OCI-LY1 (cell line): ENCODE results near the gene RAD51B.

Experiments
- H2AFZ ChIP-seq: fragments of 200-600 bp; sonication (generic), shearing (Covaris generic); 2 replicates; pipeline ENCODE4 v1.6.0; 2014; ENCODE audit warnings: antibody characterized with exemption, mild to moderate bottlenecking, low read length
- H3F3A ChIP-seq: fragments of 200-600 bp; sonication (generic), shearing (Covaris generic); 2 replicates; pipeline ENCODE4 v1.6.0; 2014; ENCODE audit warnings: mild to moderate bottlenecking, antibody characterized with exemption, low read length, moderate library complexity; ENCODE audit not compliant: insufficient read depth
- H3K27ac ChIP-seq: fragments of 200-600 bp; sonication (generic); 2 replicates; pipeline ENCODE4 v1.5.1; 2014; ENCODE audit warnings: low read length, mixed run types, mild to moderate bottlenecking, low read depth; ENCODE audit not compliant: poor library complexity, severe bottlenecking
- H3K27me3 ChIP-seq: fragments of 200-600 bp; sonication (generic); 2 replicates; pipeline ENCODE4 v1.6.0; 2014; ENCODE audit warnings: antibody characterized with exemption, mild to moderate bottlenecking, low read length, moderate library complexity; ENCODE audit not compliant: insufficient read depth
- H3K36me3 ChIP-seq: fragments of 200-600 bp; sonication (generic); 2 replicates; pipeline ENCODE4 v1.6.1; 2014; ENCODE audit warnings: mild to moderate bottlenecking, antibody characterized with exemption, low read length, moderate library complexity, mixed read lengths; ENCODE audit not compliant: insufficient read depth
- H3K4me1 ChIP-seq: fragments of 200-600 bp; sonication (generic); 2 replicates; pipeline ENCODE4 v1.5.1; 2014; ENCODE audit warnings: mild to moderate bottlenecking, low read length, moderate library complexity; ENCODE audit not compliant: insufficient read depth, severe bottlenecking
- H3K4me2 ChIP-seq: fragments of 200-600 bp; sonication (generic), shearing (Covaris generic); 2 replicates; pipeline ENCODE4 v1.6.1; 2014; ENCODE audit warnings: low read length
- H3K4me3 ChIP-seq: fragments of 200-600 bp; sonication (generic); 2 replicates; pipeline ENCODE4 v1.5.1; 2014; ENCODE audit warnings: low read length, low read depth, mild to moderate bottlenecking, mixed read lengths; ENCODE audit not compliant: poor library complexity, severe bottlenecking
- H3K79me2 ChIP-seq: fragments of 200-600 bp; shearing (Covaris generic); 2 replicates; pipeline ENCODE4 v1.6.1; 2016; ENCODE audit warnings: mixed run types, low read length, mixed read lengths; ENCODE audit not compliant: insufficient read depth
- H3K9ac ChIP-seq: fragments of 200-600 bp; sonication (generic), shearing (Covaris generic); 2 replicates; pipeline ENCODE4 v1.6.1; 2014; ENCODE audit warnings: mild to moderate bottlenecking, low read length, mixed read lengths
- H3K9me2 ChIP-seq: fragments of 200-600 bp; sonication (generic), shearing (Covaris generic); 2 replicates; pipeline ENCODE4 v1.6.1; 2014; ENCODE audit warnings: low read depth, mild to moderate bottlenecking, low read length, mixed read lengths
- H3K9me3 ChIP-seq: fragments of 200-600 bp; shearing (Covaris generic); 2 replicates; pipeline ENCODE4 v1.6.1; 2014; ENCODE audit warnings: low read length, mixed read lengths
- H4K20me1 ChIP-seq: fragments of 200-600 bp; sonication (generic), shearing (Covaris generic); 2 replicates; pipeline ENCODE4 v1.6.0; 2016; ENCODE audit warnings: mild to moderate bottlenecking, low read length; ENCODE audit not compliant: insufficient read depth
- CTCF ChIP-seq: fragments of 200-600 bp; sonication (generic), shearing (Covaris generic); IDR thresholded peaks from 2 replicates; pipeline ENCODE4 v1.5.1; 2017; ENCODE audit warnings: mild to moderate bottlenecking, antibody characterized with exemption, low read length, moderate library complexity, mixed read lengths
- EZH2 ChIP-seq: fragments of 200-600 bp; sonication (generic), shearing (Covaris generic); IDR thresholded peaks from 2 replicates; pipeline ENCODE4 v1.8.0; 2017; ENCODE audit warnings: borderline replicate concordance, mixed run types, mild to moderate bottlenecking, antibody characterized with exemption, low read length, moderate library complexity, mixed read lengths

RAD51B gene

GRCh38 chr14:68236582-68237458, 417.2 kb downstream of the RAD51B start:
- Histone ChIP-seq H3K27ac (no peak overlapping the region), H4K20me1 (no peaks in the 10 kb centered on the region), H3K27me3 (no peaks in the 10 kb centered on the region), H2AFZ (no peak overlapping the region), H3K4me2 (no peak overlapping the region), H3K79me2 (no peaks in the 10 kb centered on the region), H3K9me2 (no peaks in the 10 kb centered on the region), H3K9ac (no peak overlapping the region), H3F3A (no peaks in the 10 kb centered on the region), H3K9me3 (no peaks in the 10 kb centered on the region), H3K36me3 (no peaks in the 10 kb centered on the region), H3K4me3 (no peak overlapping the region), H3K4me1 (no peaks in the 10 kb centered on the region)
- TF ChIP-seq CTCF (no peak), EZH2 (no peak)

GRCh38 chr14:68238551-68238950, 419.0 kb downstream of the RAD51B start:
- TF ChIP-seq CTCF (no peak), EZH2 (no peak)
- Histone ChIP-seq H3K4me1 (no peaks in the 10 kb centered on the region), H2AFZ (no peak overlapping the region), H3K36me3 (no peaks in the 10 kb centered on the region), H3K27ac (no peak overlapping the region), H3K4me2 (no peak overlapping the region), H3K27me3 (no peaks in the 10 kb centered on the region), H3K9me2 (no peaks in the 10 kb centered on the region), H3K9ac (no peak overlapping the region), H3K79me2 (no peaks in the 10 kb centered on the region), H4K20me1 (no peaks in the 10 kb centered on the region), H3F3A (no peaks in the 10 kb centered on the region; the same call in 1 of the 2 replicates), H3K4me3 (no peak overlapping the region), H3K9me3 (no peaks in the 10 kb centered on the region)

GRCh38 chr14:68238976-68239375, 419.4 kb downstream of the RAD51B start:
- Histone ChIP-seq H3K27ac (no peak overlapping the region), H3K4me2 (no peak overlapping the region), H3K36me3 (no peaks in the 10 kb centered on the region), H3K9me2 (no peaks in the 10 kb centered on the region), H3F3A (no peaks in the 10 kb centered on the region; the same call in 1 of the 2 replicates), H2AFZ (no peak overlapping the region), H3K79me2 (no peaks in the 10 kb centered on the region), H3K9ac (no peak overlapping the region), H3K4me1 (no peaks in the 10 kb centered on the region), H4K20me1 (no peaks in the 10 kb centered on the region), H3K4me3 (no peak overlapping the region), H3K9me3 (no peaks in the 10 kb centered on the region), H3K27me3 (no peaks in the 10 kb centered on the region)
- TF ChIP-seq EZH2: no peak
- TF ChIP-seq CTCF: no peak
